CD8-positive, alpha-beta memory T cell (primary cell): ENCODE results near the gene SSBP3. TPM values are rescaled to one million over a fixed set of nuclear protein-coding genes. Genes with fewer than 3 reads are reported as not detected.

Experiments used
- CTCF ChIA-PET: fragments of 350-600 bp; sonication (Branson Sonifier 250); formaldehyde crosslinking; loops from one replicate; lab custom pipeline; 2021; ENCODE audit warnings: antibody characterized with exemption; lab: Charles Lee
- POLR2A ChIA-PET: fragments of 350-600 bp; sonication (Branson Sonifier 250); formaldehyde crosslinking; loops from one replicate; lab custom pipeline; 2021; ENCODE audit warnings: antibody characterized with exemption; lab: Charles Lee
- DNase-seq, 5 donors: peaks; one replicate each; pipeline versions ENCODE4 v3.0.0 to v3.0.0-alpha.2; 2020 to 2022; ENCODE audit warnings: mixed read lengths in 1 of 5
- H3K27ac ChIP-seq: one replicate; pipeline ENCODE4 v1.7.0; 2013; ENCODE audit warnings: low read depth, mild to moderate bottlenecking, low read length, moderate library complexity
- H3K27me3 ChIP-seq: 2 replicates; pipeline ENCODE4 v1.7.0; 2013; ENCODE audit warnings: low read length, mild to moderate bottlenecking; ENCODE audit not compliant: insufficient read depth, poor library complexity, severe bottlenecking
- H3K36me3 ChIP-seq: 2 replicates; pipeline ENCODE4 v1.7.0; 2013; ENCODE audit warnings: mild to moderate bottlenecking, low read length, moderate library complexity; ENCODE audit not compliant: insufficient read depth
- H3K4me1 ChIP-seq: 2 replicates; pipeline ENCODE4 v1.7.0; 2013; ENCODE audit warnings: mild to moderate bottlenecking, low read length, moderate library complexity; ENCODE audit not compliant: insufficient read depth
- H3K4me3 ChIP-seq: 2 replicates; pipeline ENCODE4 v1.7.0; 2013; ENCODE audit warnings: mild to moderate bottlenecking, low read length
- H3K9me3 ChIP-seq: 2 replicates; pipeline ENCODE4 v1.7.0; 2013; ENCODE audit warnings: mild to moderate bottlenecking, low read length
- H3K27ac Mint-ChIP-seq, 8 donors: one replicate each; pipeline ENCODE4 v1.8.0; 2020 to 2021; ENCODE audit warnings: mixed read lengths in 8 of 8, mild to moderate bottlenecking in 6 of 8, inconsistent platforms in 3 of 8, moderate library complexity in 3 of 8
- H3K27me3 Mint-ChIP-seq, 2 donors: one replicate each; pipeline ENCODE4 v1.8.0; 2020 to 2021; ENCODE audit warnings: mixed read lengths in 2 of 2, mild to moderate bottlenecking in 1 of 2, moderate library complexity in 1 of 2
- H3K36me3 Mint-ChIP-seq, 3 donors: one replicate each; pipeline ENCODE4 v1.8.0; 2020 to 2021; ENCODE audit warnings: mixed read lengths in 3 of 3, inconsistent platforms in 1 of 3, mild to moderate bottlenecking in 1 of 3
- H3K4me1 Mint-ChIP-seq, 3 donors: one replicate each; pipeline ENCODE4 v1.8.0; 2020 to 2021; ENCODE audit warnings: mixed read lengths in 3 of 3, inconsistent platforms in 1 of 3, mild to moderate bottlenecking in 1 of 3
- H3K4me3 Mint-ChIP-seq, 7 donors: one replicate each; pipeline ENCODE4 v1.8.0; 2020 to 2021; ENCODE audit warnings: mixed read lengths in 7 of 7, mild to moderate bottlenecking in 6 of 7, moderate library complexity in 4 of 7, inconsistent platforms in 2 of 7
- H3K9me3 Mint-ChIP-seq, 5 donors: one replicate each; pipeline ENCODE4 v1.8.0; 2020 to 2022; ENCODE audit warnings: mixed read lengths in 5 of 5, mild to moderate bottlenecking in 3 of 5, moderate library complexity in 2 of 5, inconsistent platforms in 1 of 5
- polyA plus RNA-seq: library from polyadenylated mRNA; unstranded; fragments of 300-500 nt; fragmentation: Illumina TruSeq; gene quantifications from one replicate; pipeline ENCODE4 v1.2.3, GENCODE V29; 2021
- total RNA-seq, 2 experiments: library from RNA; stranded (reverse); gene quantifications; one replicate each; pipeline ENCODE4 v1.2.3, GENCODE V29; 2021

Gene SSBP3
- total and polyA plus RNA-seq, 3 experiments from 2014 or later, result 17.6 to 52.7 (median 41.6) TPM

GRCh38 chr1:54381524-54381923, 24.7 kb downstream of the SSBP3 start:
- peaks cover 47% of the 10 kb centered on the region for H3K4me1 ChIP-seq
- CTCF ChIA-PET, result interaction anchor here (0.6 kb wide), 1 partner anchor 107 kb away, joined by 4 read pairs; no protein-coding TSS in a partner anchor
- H3K27ac ChIP-seq, result no peak overlapping the region
- no peaks in the 10 kb centered on the region for H3K27me3 ChIP-seq
- Mint-ChIP-seq H3K4me3 (peak overlapping the region in 3 of 7 donors; percentile 60 to 70 (median 63)), H3K36me3 (peaks cover 0 to 44% (median 6%) of the 10 kb centered on the region in 3 donors), H3K27me3 (no peaks in the 10 kb centered on the region), H3K4me1 (peaks cover 61 to 78% (median 65%) of the 10 kb centered on the region in 3 donors), H3K9me3 (no peaks in the 10 kb centered on the region), H3K27ac (peak overlapping the region in 5 of 8 donors; percentile 23 to 72 (median 59))
- no peak overlapping the region for H3K4me3 ChIP-seq
- POLR2A ChIA-PET, result no interaction called here
- no peaks in the 10 kb centered on the region for H3K36me3 ChIP-seq
- DNase-seq, result no peak
- H3K9me3 ChIP-seq, result no peaks in the 10 kb centered on the region

GRCh38 chr1:54380290-54380882, 25.8 kb downstream of the SSBP3 start:
- no peaks in the 10 kb centered on the region for H3K36me3 ChIP-seq
- no peaks in the 10 kb centered on the region for H3K9me3 ChIP-seq
- H3K27me3 ChIP-seq, result no peaks in the 10 kb centered on the region
- peaks cover 53% of the 10 kb centered on the region for H3K4me1 ChIP-seq
- ChIA-PET POLR2A (no interaction called here), CTCF (interaction anchor here (0.9 kb wide), 1 partner anchor 109 kb away, joined by 4 read pairs; no protein-coding TSS in a partner anchor)
- Mint-ChIP-seq H3K4me3 (peak overlapping the region in 6 of 7 donors; percentile 20 to 67 (median 42)), H3K27me3 (no peaks in the 10 kb centered on the region), H3K36me3 (peaks cover 0 to 43% (median 6%) of the 10 kb centered on the region in 3 donors), H3K4me1 (peaks cover 62 to 79% (median 64%) of the 10 kb centered on the region in 3 donors), H3K27ac (peak overlapping the region in 6 of 8 donors; percentile 17 to 88 (median 72)), H3K9me3 (no peaks in the 10 kb centered on the region)
- H3K27ac ChIP-seq, result no peak overlapping the region
- peak in 4 of 5 donors; percentile 18 to 64 (median 42) for DNase-seq
- no peak overlapping the region for H3K4me3 ChIP-seq

DNA sequence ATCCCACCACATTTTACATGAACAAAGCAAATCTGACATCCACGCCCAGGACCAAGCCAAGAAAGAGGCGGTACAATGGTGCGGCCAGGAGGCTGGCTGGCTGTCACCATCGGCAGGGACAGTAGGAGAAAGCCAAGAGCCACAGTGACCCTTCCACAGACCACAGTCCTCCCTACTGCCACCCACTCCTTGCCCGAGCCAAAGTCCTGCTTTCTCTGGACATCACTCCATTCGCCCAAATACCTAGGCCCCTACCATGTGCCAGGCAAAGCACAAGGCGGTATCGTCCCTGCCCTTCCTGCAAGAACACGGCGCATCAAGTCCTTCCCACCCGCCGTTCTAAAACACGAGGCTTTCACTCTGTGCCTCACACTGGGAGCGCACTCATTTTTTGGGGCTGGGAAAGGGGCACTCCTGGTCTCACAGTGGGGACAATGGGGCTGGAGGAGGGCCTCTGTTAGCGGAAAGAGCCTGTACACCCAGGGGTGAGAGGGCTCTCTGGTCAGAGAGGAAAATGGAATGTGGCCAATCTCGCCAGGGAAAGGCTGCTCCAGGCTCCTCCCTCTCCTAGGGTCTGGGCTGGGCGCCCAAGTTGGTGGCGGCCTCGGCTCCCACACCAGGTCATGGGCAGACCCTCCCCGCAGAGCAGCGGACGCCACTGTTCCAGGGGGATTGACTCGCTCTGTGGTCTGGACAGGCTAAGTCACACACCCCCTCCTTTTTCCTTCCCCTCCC, 26.5 kb downstream of the SSBP3 start:
- Histone ChIP-seq H3K27me3 (no peaks in the 10 kb centered on the region), H3K4me3 (no peak overlapping the region), H3K9me3 (no peaks in the 10 kb centered on the region), H3K4me1 (peaks cover 51% of the 10 kb centered on the region), H3K27ac (no peak overlapping the region), H3K36me3 (no peaks in the 10 kb centered on the region)
- DNase-seq, result no peak
- Mint-ChIP-seq H3K27ac (peak overlapping the region in 4 of 8 donors; percentile 54 to 88 (median 72)), H3K4me1 (peaks cover 61 to 78% (median 64%) of the 10 kb centered on the region in 3 donors), H3K9me3 (no peaks in the 10 kb centered on the region), H3K4me3 (peak overlapping the region in 3 of 7 donors; percentile 20 to 67 (median 39)), H3K36me3 (peaks cover 0 to 43% (median 5%) of the 10 kb centered on the region in 3 donors), H3K27me3 (no peaks in the 10 kb centered on the region)
- ChIA-PET POLR2A (no interaction called here), CTCF (no interaction called here)

DNA sequence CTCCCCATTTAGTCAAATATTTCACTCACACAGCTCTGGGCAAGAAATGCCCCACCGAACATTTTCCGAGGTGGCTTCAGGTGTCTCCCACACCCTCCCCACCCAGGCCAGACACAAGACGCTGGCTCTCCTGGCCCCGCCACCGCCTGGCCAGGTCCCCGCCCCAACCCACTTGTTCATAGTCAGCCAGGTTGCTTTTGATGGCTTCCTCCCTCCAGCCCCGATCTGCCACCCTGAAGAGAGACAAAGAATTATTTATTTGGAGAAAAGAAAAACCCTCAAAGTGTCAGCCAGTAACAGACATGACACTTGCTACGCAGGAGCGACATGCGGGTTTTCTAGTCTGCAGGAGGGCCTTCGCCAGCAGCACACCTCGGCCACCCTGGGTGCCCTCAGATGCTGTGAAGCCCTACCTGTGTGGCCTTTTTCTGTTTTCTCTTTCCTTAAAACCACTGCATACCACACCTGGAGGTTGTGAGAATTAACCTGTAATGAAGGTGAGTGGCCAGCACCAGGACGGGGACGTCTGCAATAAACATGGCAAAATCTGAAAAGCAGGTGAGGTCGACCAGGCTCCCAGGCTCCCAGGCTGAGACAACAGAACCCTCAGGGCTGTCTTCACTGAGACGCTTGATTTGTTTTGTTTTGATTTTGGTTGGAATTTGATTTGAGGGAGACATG, 27.2 kb downstream of the SSBP3 start:
- H3K27ac ChIP-seq, result no peak overlapping the region
- no peak overlapping the region for H3K4me3 ChIP-seq
- ChIA-PET POLR2A (no interaction called here), CTCF (no interaction called here)
- peaks cover 0 to 40% (median 4%) of the 10 kb centered on the region in 3 donors for H3K36me3 Mint-ChIP-seq
- no peak for DNase-seq
- H3K9me3 Mint-ChIP-seq, result no peaks in the 10 kb centered on the region
- no peaks in the 10 kb centered on the region for H3K27me3 ChIP-seq
- H3K36me3 ChIP-seq, result no peaks in the 10 kb centered on the region
- H3K27ac Mint-ChIP-seq, result peak overlapping the region in 3 of 8 donors; percentile 15 to 54 (median 47)
- no peaks in the 10 kb centered on the region for H3K9me3 ChIP-seq
- no peak overlapping the region for H3K4me3 Mint-ChIP-seq
- peaks cover 53% of the 10 kb centered on the region for H3K4me1 ChIP-seq
- peaks cover 62 to 78% (median 68%) of the 10 kb centered on the region in 3 donors for H3K4me1 Mint-ChIP-seq
- no peaks in the 10 kb centered on the region for H3K27me3 Mint-ChIP-seq

GRCh38 chr1:54378157-54378873, 27.9 kb downstream of the SSBP3 start:
- peaks cover 64 to 83% (median 73%) of the 10 kb centered on the region in 3 donors for H3K4me1 Mint-ChIP-seq
- peak overlapping the region in 1 of 7 donors; percentile 25 for H3K4me3 Mint-ChIP-seq
- DNase-seq, result no peak
- Histone ChIP-seq H3K27ac (peak overlapping the region; percentile 12), H3K4me3 (no peak overlapping the region), H3K36me3 (no peaks in the 10 kb centered on the region), H3K27me3 (no peaks in the 10 kb centered on the region), H3K4me1 (peaks cover 60% of the 10 kb centered on the region), H3K9me3 (no peaks in the 10 kb centered on the region)
- H3K36me3 Mint-ChIP-seq, result peaks cover 0 to 39% (median 4%) of the 10 kb centered on the region in 3 donors
- H3K27me3 Mint-ChIP-seq, result no peaks in the 10 kb centered on the region
- no peaks in the 10 kb centered on the region for H3K9me3 Mint-ChIP-seq
- peak overlapping the region in 4 of 8 donors; percentile 52 to 69 (median 62) for H3K27ac Mint-ChIP-seq
- POLR2A ChIA-PET, result no interaction called here
- CTCF ChIA-PET, result interaction anchor here (1.2 kb wide), 1 partner anchor 111 kb away, joined by 5 read pairs; no protein-coding TSS in a partner anchor

DNA sequence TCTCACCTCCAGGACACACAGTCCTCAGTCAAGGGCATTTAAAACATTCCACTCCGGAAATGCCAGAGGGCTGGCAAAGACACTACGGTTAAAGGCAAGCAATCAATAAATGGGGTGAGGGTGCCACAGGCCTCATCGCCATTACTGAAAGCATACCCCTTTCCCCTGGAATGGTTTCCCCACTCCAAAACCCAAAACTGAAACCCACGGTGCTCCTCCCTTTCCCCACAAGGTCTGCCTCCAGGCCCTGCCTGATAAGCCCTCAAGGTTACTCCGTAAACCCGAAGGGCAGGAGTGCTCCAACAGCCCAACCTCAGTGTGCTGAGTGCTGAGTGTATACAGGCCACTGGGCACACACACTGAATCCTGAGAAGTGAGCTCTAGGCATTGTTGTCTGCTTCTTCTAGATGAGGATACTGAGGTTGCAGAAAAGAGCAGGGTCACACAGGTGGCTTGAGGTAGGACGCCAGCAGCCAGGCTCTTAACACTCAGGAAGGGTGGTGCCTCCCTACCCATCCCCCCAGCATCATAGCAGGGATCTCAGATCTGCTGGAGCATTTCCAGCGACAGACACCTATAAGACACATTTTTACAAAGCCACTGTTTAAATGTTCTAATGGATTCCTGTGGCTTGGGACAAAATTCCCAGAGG, 29.0 kb downstream of the SSBP3 start:
- Mint-ChIP-seq H3K27me3 (no peaks in the 10 kb centered on the region), H3K27ac (peak overlapping the region in 5 of 8 donors; percentile 19 to 90 (median 58)), H3K4me3 (peak overlapping the region in 2 of 7 donors; percentile 17 to 72), H3K9me3 (no peaks in the 10 kb centered on the region), H3K36me3 (peaks cover 0 to 34% (median 3%) of the 10 kb centered on the region in 3 donors), H3K4me1 (peaks cover 70 to 91% (median 80%) of the 10 kb centered on the region in 3 donors)
- Histone ChIP-seq H3K36me3 (no peaks in the 10 kb centered on the region), H3K9me3 (no peaks in the 10 kb centered on the region), H3K4me3 (no peak overlapping the region), H3K4me1 (peaks cover 71% of the 10 kb centered on the region), H3K27me3 (no peaks in the 10 kb centered on the region), H3K27ac (peak overlapping the region; percentile 22)
- POLR2A ChIA-PET, result no interaction called here
- CTCF ChIA-PET, result interaction anchor here (1.2 to 1.3 kb wide), 2 partner anchors 21 to 112 kb away, joined by 3 to 5 read pairs; no protein-coding TSS in a partner anchor
- DNase-seq, result no peak
